GM23338 (cell line): ENCODE data around the gene FZD2. TPM values are rescaled to one million over a fixed set of nuclear protein-coding genes. Genes with fewer than 3 reads are reported as not detected.

Source experiments
- ATAC-seq: fragments of 200-7000 bp; cut with Tn5 transposase; 3 replicates; pipeline ENCODE4 v1.9.1; 2020
- DNase-seq: peaks from one replicate; pipeline ENCODE4 v3.0.0-alpha.2; 2015; ENCODE audit warnings: low spot score
- H2AFZ ChIP-seq: fragments of 200-600 bp; sonication (generic); 2 replicates; pipeline ENCODE4 v1.8.0; 2016; ENCODE audit warnings: antibody characterized with exemption, mild to moderate bottlenecking, moderate library complexity
- H3F3A ChIP-seq: fragments of 200-600 bp; sonication (generic); replicated peaks from 2 replicates; pipeline ENCODE4 v1.8.0; 2017; ENCODE audit warnings: antibody characterized with exemption, mixed run types, low read depth
- H3K27ac ChIP-seq: fragments of 200-600 bp; sonication (generic); 2 replicates; pipeline ENCODE4 v1.6.1; 2016; ENCODE audit warnings: low read depth
- H3K27me3 ChIP-seq: fragments of 200-600 bp; sonication (generic); 2 replicates; pipeline ENCODE4 v1.8.0; 2016; ENCODE audit warnings: mild to moderate bottlenecking, mixed run types, moderate library complexity; ENCODE audit not compliant: insufficient read depth
- H3K36me3 ChIP-seq: fragments of 200-600 bp; sonication (generic); 2 replicates; pipeline ENCODE4 v1.8.0; 2016; ENCODE audit warnings: mild to moderate bottlenecking; ENCODE audit not compliant: insufficient read depth
- H3K4me1 ChIP-seq: fragments of 200-600 bp; sonication (generic); 2 replicates; pipeline ENCODE4 v1.8.0; 2016; ENCODE audit warnings: mild to moderate bottlenecking, moderate library complexity; ENCODE audit not compliant: insufficient read depth
- H3K4me2 ChIP-seq: fragments of 200-600 bp; sonication (generic); 2 replicates; pipeline ENCODE4 v1.7.1; 2017; ENCODE audit warnings: mixed run types
- H3K4me3 ChIP-seq: fragments of 200-600 bp; sonication (generic); 2 replicates; pipeline ENCODE4 v1.6.1; 2016; ENCODE audit warnings: mixed run types
- H3K79me2 ChIP-seq: fragments of 200-600 bp; sonication (generic); replicated peaks from 2 replicates; pipeline ENCODE4 v1.8.0; 2017; ENCODE audit warnings: mild to moderate bottlenecking; ENCODE audit not compliant: insufficient read depth
- H3K9me2 ChIP-seq: fragments of 200-600 bp; sonication (generic); 2 replicates; pipeline ENCODE4 v1.8.0; 2017; ENCODE audit not compliant: insufficient read depth
- H4K20me1 ChIP-seq: fragments of 200-600 bp; sonication (generic); replicated peaks from 2 replicates; pipeline ENCODE4 v1.8.0; 2017; ENCODE audit warnings: mild to moderate bottlenecking; ENCODE audit not compliant: insufficient read depth
- H3K27ac Mint-ChIP-seq: 2 replicates; pipeline ENCODE4 v1.8.0; 2020; ENCODE audit warnings: inconsistent platforms, mild to moderate bottlenecking, moderate library complexity, mixed read lengths
- H3K27me3 Mint-ChIP-seq: 3 replicates; pipeline ENCODE4 v1.8.0; 2022; ENCODE audit warnings: low read depth, mild to moderate bottlenecking, moderate library complexity, mixed read lengths, inconsistent platforms; ENCODE audit not compliant: insufficient read depth, poor library complexity
- H3K36me3 Mint-ChIP-seq: 3 replicates; pipeline ENCODE4 v1.8.0; 2021; ENCODE audit warnings: low read depth, mild to moderate bottlenecking, inconsistent platforms, moderate library complexity, mixed read lengths
- H3K4me1 Mint-ChIP-seq: 3 replicates; pipeline ENCODE4 v1.8.0; 2020; ENCODE audit warnings: mild to moderate bottlenecking, inconsistent platforms, mixed read lengths
- H3K4me3 Mint-ChIP-seq: 3 replicates; pipeline ENCODE4 v1.8.0; 2021; ENCODE audit warnings: moderate library complexity, mild to moderate bottlenecking, inconsistent platforms, mixed read lengths
- H3K9me3 Mint-ChIP-seq: 3 replicates; pipeline ENCODE4 v1.8.0; 2020; ENCODE audit warnings: moderate library complexity, mild to moderate bottlenecking, inconsistent platforms, mixed read lengths
- CREB1 ChIP-seq: fragments of 250-450 bp; sonication (Bioruptor Pico); IDR thresholded peaks from 2 replicates; pipeline ENCODE4 v1.5.0; 2020; ENCODE audit warnings: low read depth, mild to moderate bottlenecking, moderate library complexity
- EZH2 ChIP-seq: fragments of 200-600 bp; sonication (generic); IDR thresholded peaks from one replicate; pipeline ENCODE4 v1.8.0; 2017; ENCODE audit warnings: antibody characterized with exemption, mild to moderate bottlenecking, low read depth; ENCODE audit not compliant: unreplicated experiment
- JUNB ChIP-seq: IDR thresholded peaks from one replicate; pipeline ENCODE4 v1.6.1; 2016; ENCODE audit warnings: antibody characterized with exemption; ENCODE audit not compliant: unreplicated experiment
- STAT1 ChIP-seq: IDR thresholded peaks from one replicate; pipeline ENCODE4 v1.6.1; 2016; ENCODE audit warnings: antibody characterized with exemption; ENCODE audit not compliant: unreplicated experiment
- polyA plus RNA-seq: library from polyadenylated mRNA; unstranded; fragments of >200 nt; fragmentation: Nextera tagmentation; extraction: Ambion mirVana; gene quantifications from 2 replicates; pipeline ENCODE4 v1.2.1, GENCODE V29; 2016
- total RNA-seq: library from RNA; depleted of rRNA; stranded (reverse); fragments of >200 nt; shearing (Covaris generic); gene quantifications from 2 replicates; pipeline ENCODE4 v1.2.3, GENCODE V29; 2014
- TF ChIP-seq, protein P1 (sequence below): fragments of 250-450 bp; sonication (Bioruptor Pico); IDR thresholded peaks from 2 replicates; pipeline ENCODE4 v1.5.0; 2020; ENCODE audit warnings: mild to moderate bottlenecking, moderate library complexity

Gene FZD2
- total and polyA plus RNA-seq, 2 experiments from 2014 or later, result 6.2 to 7.6 TPM

DNA sequence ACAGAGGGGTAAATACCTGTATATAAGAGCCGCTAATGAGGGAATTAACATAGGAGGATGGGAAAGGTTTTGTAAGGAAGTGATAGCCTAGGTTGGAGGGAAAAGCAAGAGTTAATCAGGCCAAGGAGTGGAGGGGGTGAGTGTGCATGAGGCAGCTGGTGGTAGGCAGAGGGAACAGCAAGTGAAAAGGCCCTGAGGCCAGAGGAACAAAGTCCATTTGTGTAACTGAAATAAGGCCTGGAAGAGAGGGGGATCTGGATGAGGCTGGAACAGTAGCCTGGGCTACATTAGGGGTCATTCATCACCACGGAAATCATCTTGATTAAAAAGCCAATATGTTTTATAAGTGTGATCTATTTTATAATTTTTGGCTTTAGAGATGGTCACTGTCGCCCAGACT is 45.7 kb downstream of the FZD2 start (continued):
- TF ChIP-seq, protein P1, sequence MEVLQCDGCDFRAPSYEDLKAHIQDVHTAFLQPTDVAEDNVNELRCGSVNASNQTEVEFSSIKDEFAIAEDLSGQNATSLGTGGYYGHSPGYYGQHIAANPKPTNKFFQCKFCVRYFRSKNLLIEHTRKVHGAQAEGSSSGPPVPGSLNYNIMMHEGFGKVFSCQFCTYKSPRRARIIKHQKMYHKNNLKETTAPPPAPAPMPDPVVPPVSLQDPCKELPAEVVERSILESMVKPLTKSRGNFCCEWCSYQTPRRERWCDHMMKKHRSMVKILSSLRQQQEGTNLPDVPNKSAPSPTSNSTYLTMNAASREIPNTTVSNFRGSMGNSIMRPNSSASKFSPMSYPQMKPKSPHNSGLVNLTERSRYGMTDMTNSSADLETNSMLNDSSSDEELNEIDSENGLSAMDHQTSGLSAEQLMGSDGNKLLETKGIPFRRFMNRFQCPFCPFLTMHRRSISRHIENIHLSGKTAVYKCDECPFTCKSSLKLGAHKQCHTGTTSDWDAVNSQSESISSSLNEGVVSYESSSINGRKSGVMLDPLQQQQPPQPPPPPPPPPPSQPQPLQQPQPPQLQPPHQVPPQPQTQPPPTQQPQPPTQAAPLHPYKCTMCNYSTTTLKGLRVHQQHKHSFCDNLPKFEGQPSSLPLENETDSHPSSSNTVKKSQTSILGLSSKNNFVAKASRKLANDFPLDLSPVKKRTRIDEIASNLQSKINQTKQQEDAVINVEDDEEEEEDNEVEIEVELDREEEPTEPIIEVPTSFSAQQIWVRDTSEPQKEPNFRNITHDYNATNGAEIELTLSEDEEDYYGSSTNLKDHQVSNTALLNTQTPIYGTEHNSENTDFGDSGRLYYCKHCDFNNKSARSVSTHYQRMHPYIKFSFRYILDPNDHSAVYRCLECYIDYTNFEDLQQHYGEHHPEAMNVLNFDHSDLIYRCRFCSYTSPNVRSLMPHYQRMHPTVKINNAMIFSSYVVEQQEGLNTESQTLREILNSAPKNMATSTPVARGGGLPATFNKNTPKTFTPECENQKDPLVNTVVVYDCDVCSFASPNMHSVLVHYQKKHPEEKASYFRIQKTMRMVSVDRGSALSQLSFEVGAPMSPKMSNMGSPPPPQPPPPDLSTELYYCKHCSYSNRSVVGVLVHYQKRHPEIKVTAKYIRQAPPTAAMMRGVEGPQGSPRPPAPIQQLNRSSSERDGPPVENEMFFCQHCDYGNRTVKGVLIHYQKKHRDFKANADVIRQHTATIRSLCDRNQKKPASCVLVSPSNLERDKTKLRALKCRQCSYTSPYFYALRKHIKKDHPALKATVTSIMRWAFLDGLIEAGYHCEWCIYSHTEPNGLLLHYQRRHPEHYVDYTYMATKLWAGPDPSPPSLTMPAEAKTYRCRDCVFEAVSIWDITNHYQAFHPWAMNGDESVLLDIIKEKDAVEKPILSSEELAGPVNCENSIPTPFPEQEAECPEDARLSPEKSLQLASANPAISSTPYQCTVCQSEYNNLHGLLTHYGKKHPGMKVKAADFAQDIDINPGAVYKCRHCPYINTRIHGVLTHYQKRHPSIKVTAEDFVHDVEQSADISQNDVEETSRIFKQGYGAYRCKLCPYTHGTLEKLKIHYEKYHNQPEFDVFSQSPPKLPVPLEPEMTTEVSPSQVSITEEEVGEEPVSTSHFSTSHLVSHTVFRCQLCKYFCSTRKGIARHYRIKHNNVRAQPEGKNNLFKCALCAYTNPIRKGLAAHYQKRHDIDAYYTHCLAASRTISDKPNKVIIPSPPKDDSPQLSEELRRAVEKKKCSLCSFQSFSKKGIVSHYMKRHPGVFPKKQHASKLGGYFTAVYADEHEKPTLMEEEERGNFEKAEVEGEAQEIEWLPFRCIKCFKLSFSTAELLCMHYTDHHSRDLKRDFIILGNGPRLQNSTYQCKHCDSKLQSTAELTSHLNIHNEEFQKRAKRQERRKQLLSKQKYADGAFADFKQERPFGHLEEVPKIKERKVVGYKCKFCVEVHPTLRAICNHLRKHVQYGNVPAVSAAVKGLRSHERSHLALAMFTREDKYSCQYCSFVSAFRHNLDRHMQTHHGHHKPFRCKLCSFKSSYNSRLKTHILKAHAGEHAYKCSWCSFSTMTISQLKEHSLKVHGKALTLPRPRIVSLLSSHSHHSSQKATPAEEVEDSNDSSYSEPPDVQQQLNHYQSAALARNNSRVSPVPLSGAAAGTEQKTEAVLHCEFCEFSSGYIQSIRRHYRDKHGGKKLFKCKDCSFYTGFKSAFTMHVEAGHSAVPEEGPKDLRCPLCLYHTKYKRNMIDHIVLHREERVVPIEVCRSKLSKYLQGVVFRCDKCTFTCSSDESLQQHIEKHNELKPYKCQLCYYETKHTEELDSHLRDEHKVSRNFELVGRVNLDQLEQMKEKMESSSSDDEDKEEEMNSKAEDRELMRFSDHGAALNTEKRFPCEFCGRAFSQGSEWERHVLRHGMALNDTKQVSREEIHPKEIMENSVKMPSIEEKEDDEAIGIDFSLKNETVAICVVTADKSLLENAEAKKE (CRISPR knock-in tag), result no peak
- TF ChIP-seq JUNB, result no peak
- TF ChIP-seq CREB1 (CRISPR knock-in tag), result no peak
- no peak for TF ChIP-seq EZH2

DNA sequence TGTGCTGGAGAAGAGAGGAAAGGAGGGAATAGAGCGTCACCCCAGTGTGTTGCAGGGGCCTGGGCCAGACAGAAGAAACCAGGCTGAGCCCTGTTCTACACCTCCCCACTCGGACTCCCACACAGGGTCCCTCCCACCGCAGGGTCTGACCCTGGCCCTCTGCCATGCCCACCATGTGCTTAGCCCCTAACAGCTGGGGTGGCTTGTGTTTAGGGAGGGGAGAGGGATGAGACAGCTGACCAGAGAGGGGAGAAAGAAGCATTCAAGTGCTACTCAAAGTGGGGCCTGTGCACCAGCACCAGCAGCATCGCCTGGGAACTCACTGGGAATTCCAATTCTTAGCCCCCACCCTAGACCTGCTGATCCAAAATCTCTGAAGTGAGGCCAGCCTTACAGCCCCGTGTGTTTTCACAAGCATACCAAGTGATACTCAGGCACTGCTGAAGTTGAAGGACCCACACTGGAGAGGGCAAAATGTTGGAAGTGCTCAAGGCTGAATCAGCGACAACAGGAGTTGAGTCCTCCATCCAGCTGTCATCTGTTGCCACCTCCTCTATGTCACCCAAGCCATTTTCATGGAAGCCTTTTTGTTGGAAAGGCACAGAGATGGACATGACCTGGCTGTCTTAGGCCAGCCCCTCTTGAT is 47.0 kb downstream of the FZD2 start:
- H3K27me3 ChIP-seq, result no peaks in the 10 kb centered on the region
- Mint-ChIP-seq H3K27ac (no peak overlapping the region), H3K4me3 (no peak overlapping the region), H3K36me3 (no peaks in the 10 kb centered on the region; the same call in 2 of the 3 replicates), H3K27me3 (peaks cover 14% of the 10 kb centered on the region), H3K4me1 (peaks cover 31% of the 10 kb centered on the region), H3K9me3 (no peaks in the 10 kb centered on the region)
- H3K9me2 ChIP-seq, result 0 out of 2 replicates have a peak, but pooled peaks cover 3% of the 10 kb centered on the region
- no peaks in the 10 kb centered on the region for H4K20me1 ChIP-seq
- H3K36me3 ChIP-seq, result no peaks in the 10 kb centered on the region
- no peak overlapping the region for H3K4me3 ChIP-seq
- no peak overlapping the region for H2AFZ ChIP-seq
- DNase-seq, result no peak
- no peaks in the 10 kb centered on the region for H3K79me2 ChIP-seq
- H3F3A ChIP-seq, result no peaks in the 10 kb centered on the region
- peaks cover 17% of the 10 kb centered on the region for H3K4me1 ChIP-seq
- no peak overlapping the region for H3K27ac ChIP-seq
- H3K4me2 ChIP-seq, result no peak overlapping the region
- no peak for ATAC-seq
- TF ChIP-seq STAT1, result no peak
- TF ChIP-seq, protein P1 (CRISPR knock-in tag), result no peak
- no peak for TF ChIP-seq CREB1 (CRISPR knock-in tag)
